Measurements from ENCODE around the gene AGBL4.
"Not testable (repeated sequence)": the region's sequence is repeated elsewhere in the genome, so short reads cannot be mapped to it uniquely, and the experiment has no call there.

The AGBL4 gene

DNA sequence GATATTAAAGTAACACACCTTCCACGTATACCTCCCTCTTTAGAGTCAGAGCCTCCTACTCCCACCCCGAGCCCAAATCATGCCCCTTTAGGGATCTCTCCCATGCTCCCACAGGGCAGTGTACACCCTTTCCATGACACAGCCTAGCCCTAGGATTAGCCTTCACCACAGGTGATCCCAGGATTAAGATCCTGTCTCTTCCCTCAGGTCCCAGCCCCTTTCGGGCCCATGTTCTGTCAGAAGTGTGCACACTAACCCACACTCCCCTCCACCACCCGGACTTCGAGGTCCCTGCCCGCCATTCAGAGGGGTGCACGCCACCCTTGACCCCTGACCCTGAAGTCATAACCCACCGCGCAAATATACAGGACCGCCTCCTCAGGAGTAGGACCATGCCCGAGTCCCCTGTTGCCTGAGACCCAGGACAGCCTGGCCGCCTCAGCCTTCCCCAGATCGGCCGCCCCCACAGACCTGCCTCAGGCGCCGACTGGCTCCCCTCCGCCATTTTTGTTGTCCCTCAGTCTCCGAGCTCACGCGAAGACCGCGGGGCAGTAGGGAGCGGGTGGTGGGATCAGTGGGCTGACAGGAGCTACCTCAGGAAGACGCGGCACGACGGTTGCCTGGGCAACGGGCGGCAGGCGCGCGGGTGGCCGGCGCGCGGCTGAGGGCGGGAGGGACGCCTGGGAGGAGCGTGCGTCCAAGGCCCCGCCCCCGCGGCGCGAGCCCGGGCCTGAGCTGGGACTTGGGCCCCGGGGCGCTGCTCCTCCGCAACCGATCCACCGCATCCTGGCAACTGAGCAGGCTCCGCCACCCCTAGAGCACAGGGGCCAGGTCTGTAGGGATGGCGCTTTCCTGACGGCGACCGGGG, at the start of gene AGBL4:
Gene AGBL4, minus strand, starts transcription at position 663 of the 868 bp plus-strand sequence.
- DNase-seq (ENCODE audit: low spot score) = no peak

DNA sequence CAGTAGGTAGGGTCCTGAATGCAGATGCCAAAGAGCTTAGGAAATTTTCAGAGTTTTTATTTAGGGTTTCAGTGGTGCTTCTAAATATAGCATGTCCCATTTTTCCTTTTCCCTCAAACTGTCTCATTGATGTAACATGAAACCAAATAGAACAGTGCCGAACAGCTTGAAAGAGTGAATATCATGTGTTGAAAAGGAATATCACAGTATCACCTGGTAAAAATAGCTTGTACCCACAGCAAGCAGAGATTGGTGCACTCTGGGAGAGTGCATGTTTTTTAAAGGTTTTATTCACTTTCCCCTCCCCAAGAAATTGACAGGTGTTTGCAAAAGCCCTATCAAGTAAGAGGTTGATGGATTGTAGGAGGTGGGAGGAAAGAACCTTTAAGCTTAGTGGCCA, 43.1 kb upstream of the AGBL4 start:
- no peak for DNase-seq (ENCODE audit: low spot score)

- no peak for DNase-seq (ENCODE audit: low spot score)
Observed at GRCh38 chr1:50060279-50060678, 36.5 kb upstream of the AGBL4 start.

- DNase-seq (ENCODE audit: low spot score) = no peak
Observed at GRCh38 chr1:50048791-50049190, 25.0 kb upstream of the AGBL4 start.

- DNase-seq (ENCODE audit: low spot score) = no peak
Observed at GRCh38 chr1:50047916-50048694, 24.4 kb upstream of the AGBL4 start.

DNA sequence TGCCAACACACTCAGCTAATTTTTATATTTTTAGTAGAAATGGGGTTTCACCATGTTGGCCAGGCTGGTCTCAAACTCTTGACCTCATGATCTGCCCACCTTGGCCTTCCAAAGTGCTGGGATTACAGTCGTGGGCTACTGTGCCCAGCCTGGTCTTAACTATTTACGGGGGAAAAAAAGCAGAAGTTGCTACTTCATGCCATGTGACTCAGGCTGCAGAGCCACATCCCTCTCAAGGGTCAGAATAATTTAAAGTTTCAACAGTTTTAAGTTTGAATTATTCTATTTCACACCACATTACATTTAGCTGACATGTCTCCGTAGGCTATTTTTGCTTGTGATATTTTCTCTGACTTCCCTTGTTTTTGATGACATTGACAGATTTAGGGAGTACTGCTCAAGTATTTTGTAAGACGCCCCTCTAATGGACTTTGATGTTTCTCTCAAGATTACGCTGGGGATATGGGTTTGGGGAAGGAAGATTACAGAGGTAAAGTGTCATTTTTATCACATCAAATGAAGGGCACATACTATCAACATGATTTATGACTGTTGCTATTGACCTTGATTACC, 14.6 kb upstream of the AGBL4 start:
- no peak for DNase-seq (ENCODE audit: low spot score)

GRCh38 chr1:50027794-50028193, 4.0 kb upstream of the AGBL4 start:
- no peak for DNase-seq (ENCODE audit: low spot score)

GRCh38 chr1:49995734-49996133, 28.0 kb downstream of the AGBL4 start:
- no peak for DNase-seq (ENCODE audit: low spot score)

DNA sequence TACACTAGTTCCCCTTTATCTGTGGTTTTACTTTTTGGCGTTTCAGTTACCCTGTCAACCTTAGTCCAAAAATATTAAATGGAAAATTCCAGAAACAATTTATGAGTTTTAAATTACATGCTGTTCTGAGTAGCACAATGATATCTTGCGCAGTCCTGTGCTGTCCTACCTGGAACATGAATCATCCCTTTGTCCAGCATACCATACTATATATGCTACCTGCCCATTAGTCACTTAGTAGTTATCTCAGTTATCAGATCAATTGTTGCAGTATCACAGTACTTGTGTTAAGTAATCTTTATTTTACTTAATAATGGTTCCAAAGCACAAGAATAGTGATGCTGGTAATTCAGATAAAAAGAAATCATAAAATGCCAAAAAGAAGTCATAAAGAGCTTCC, 52.7 kb downstream of the AGBL4 start:
- no peak for DNase-seq (ENCODE audit: low spot score)

DNA sequence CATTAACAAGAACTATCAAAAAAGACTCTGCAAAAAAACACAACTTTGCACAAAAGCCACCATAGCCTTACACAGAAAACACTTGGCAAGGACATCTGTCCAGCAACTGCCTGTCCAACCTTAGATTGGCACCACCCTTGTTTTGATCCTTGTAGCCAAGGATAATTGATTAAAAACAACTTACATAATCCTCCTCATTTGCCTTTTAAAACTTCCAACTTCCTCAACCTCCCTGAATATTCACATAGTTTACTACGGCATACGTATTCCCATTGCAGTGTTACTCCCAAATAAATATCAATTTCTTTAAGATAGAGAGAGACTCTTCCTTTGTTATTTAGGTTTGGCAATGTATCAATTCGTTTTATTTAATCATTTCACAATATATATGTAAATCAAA, 72.4 kb downstream of the AGBL4 start:
- no peak for DNase-seq (ENCODE audit: low spot score)

- DNase-seq (ENCODE audit: low spot score) = not testable (repeated sequence)
Observed at GRCh38 chr1:49915301-49915700, 108.5 kb downstream of the AGBL4 start.

- no peak for DNase-seq (ENCODE audit: low spot score)
Observed at GRCh38 chr1:49906365-49906764, 117.4 kb downstream of the AGBL4 start.

DNA sequence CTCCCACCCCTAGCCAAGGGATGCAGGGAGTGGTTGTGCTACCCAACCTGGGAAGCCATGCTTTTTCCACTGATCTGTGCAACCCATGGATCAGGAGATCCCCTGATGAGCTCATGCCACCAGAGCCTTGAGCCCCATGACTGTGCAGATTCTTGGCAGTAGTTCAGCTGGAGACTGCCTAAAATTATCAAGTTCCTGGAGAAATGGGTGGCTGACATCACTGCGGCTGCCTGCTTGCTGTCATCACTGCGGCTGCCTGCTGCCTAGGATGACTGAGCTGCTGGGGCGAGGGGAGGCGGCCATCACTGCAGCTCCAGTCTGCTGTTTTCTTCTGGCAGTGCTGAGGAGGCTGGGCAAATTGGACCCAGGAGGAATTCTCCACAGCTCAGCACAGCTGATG, 159.2 kb downstream of the AGBL4 start:
- no peak for DNase-seq (ENCODE audit: low spot score)

- DNase-seq (ENCODE audit: low spot score) = no peak
Observed at GRCh38 chr1:49854741-49855140, 169.0 kb downstream of the AGBL4 start.

- no peak for DNase-seq (ENCODE audit: low spot score)
Observed at GRCh38 chr1:49842596-49842995, 181.2 kb downstream of the AGBL4 start.

- DNase-seq (ENCODE audit: low spot score) = no peak
Observed at GRCh38 chr1:49841767-49842166, 182.0 kb downstream of the AGBL4 start.

DNA sequence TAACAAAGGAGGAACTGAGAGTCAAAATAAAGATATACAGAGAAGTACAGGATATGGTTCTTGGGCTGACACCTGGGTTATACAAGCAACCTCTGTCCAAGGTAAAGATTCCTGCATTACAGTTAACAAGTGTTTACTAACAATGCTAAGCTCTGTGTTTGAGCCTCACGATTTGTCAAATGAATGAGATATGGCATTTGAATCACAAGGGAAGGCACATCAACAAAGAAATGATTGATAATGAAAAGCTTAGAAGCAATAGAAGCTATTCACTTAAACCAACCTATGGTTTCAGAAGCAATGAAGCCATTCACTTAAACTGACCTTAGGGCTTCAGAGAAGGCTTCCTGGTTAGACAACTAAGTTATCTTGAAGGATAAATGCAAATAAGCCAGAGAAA, 199.5 kb downstream of the AGBL4 start:
- no peak for DNase-seq (ENCODE audit: low spot score)

DNA sequence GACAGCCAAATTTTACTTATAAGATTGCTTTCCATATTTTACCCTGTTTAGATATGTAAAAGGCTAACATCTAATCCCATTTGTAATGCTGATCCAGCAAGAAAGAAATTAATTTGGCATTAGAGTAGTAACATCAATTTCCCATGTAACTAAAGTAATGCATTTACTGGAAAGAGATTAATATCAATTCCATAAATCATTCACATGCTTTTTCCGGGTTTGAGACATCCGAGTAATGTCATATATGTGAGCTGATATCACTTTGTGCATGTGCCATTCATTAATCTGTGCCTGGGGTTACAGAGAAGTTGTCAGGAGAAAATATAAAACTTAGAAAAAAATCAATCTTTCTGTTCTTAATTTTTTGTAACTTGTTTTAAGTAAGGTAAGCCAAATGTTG, 206.1 kb downstream of the AGBL4 start:
- DNase-seq (ENCODE audit: low spot score) = no peak

- DNase-seq (ENCODE audit: low spot score) = not testable (repeated sequence)
Observed at GRCh38 chr1:49787013-49787412, 236.7 kb downstream of the AGBL4 start.

GRCh38 chr1:49765034-49765433, 258.7 kb downstream of the AGBL4 start:
- peak; percentile 1 for DNase-seq (ENCODE audit: low spot score)

GRCh38 chr1:49738118-49738517, 285.6 kb downstream of the AGBL4 start:
- not testable (repeated sequence) for DNase-seq (ENCODE audit: low spot score)

GRCh38 chr1:49728377-49728776, 295.4 kb downstream of the AGBL4 start:
- DNase-seq (ENCODE audit: low spot score) = no peak

DNA sequence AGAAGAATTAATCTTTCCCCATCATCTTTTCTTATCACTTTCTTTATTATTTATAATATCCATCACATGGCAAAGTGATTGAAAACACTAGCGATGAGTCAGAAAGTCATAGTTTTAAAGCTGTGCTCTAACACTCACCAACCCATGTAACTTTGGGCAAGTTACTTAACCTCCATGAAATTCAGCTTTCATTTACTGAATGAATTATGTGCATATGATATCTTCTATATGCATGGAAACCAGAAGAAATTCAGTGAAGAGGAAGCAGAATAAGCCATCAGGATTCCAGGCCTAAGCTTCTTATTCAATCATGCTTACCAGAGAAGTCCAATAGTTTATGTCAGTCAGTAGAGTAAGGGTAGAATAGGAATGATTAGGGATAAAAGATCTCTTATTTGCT, 300.1 kb downstream of the AGBL4 start:
- no peak for DNase-seq (ENCODE audit: low spot score)
